Fibroblast of mammary gland (primary cell): ENCODE measurements around the gene PSMD12.
"Not testable (repeated sequence)": the region's sequence is repeated elsewhere in the genome, so short reads cannot be mapped to it uniquely, and the experiment has no call there.

ENCODE experiments used
- DNase-seq: peaks from one replicate; pipeline ENCODE4 v3.0.0-alpha.2; 2010; ENCODE audit warnings: low read depth
- H3K4me3 ChIP-seq: 2 replicates; pipeline ENCODE4 v1.5.1; 2011; ENCODE audit warnings: low read depth, mild to moderate bottlenecking, low read length, moderate library complexity; ENCODE audit not compliant: control insufficient read depth
- CTCF ChIP-seq: conservative IDR thresholded peaks from 2 replicates; pipeline ENCODE4 v1.5.1; 2011; ENCODE audit warnings: low read depth, low read length, inconsistent platforms; ENCODE audit not compliant: control insufficient read depth, insufficient read depth

The PSMD12 gene

DNA sequence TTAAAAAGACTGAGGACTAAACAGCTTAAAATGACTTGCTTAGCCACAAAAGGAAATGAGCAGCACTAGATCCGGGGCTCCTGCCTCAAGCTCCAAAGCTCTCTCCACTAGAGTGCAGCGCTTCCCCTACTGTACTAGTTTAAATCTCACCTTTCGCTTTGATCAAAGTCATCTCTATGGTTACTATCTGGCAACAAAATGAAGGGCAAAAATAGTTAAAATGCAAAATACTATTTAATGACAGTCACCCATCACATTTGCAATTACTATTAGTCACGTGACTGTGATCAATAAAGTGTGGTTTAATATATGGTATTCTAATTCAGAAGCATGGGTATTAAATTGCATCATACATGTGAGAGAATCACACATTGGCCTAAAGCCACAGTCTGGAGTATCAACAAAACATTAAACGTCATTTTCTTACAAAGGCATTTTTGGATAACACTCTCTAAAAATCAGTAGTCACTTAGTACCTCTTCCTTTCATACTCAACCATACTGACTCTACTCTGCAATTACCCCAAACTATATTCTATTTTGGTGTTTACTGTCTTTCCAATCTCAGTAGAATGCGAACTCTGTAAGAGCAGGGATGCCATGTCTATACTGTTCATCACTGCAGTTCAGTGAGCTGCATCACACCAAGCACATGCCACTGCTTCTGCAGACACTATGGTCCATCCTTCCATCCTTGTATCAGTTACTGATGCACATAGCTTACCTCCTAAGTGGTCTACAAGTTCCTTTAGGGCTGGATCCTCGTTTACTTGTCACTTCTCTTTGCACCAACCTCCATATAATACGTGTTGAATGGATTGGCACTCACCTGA, 6.2 kb downstream of the PSMD12 start:
- peak; percentile 47 for TF ChIP-seq CTCF
- DNase-seq: peak; percentile 54
- H3K4me3 ChIP-seq: no peak overlapping the region

DNA sequence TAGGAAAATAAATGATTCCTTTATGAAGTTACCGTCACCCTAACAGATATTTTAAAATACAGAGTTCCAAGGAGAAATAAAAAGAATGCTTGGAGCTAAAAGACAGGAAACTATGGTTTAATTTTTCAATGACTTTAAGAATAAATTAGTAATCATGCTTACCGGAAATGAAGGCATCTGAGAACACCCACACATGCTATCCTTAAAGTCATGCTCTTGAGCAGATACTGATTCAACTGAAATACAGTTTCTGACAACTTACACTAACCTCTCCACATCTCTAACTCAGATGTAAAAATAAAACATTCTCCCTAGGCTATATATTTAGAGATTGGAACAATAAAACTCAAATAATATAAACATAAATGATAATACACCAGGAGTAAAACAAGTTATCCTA, 7.8 kb downstream of the PSMD12 start:
- no peak for DNase-seq
- H3K4me3 ChIP-seq: no peak overlapping the region
- no peak for TF ChIP-seq CTCF

- no peak for TF ChIP-seq CTCF
- no peak overlapping the region for H3K4me3 ChIP-seq
- no peak for DNase-seq
Observed at GRCh38 chr17:67353929-67354574, 12.3 kb downstream of the PSMD12 start.

GRCh38 chr17:67353161-67353560, 13.2 kb downstream of the PSMD12 start:
- no peak for DNase-seq
- H3K4me3 ChIP-seq: no peak overlapping the region
- TF ChIP-seq CTCF: no peak

- H3K4me3 ChIP-seq: no peak overlapping the region
- no peak for DNase-seq
- no peak for TF ChIP-seq CTCF
Observed at GRCh38 chr17:67349420-67349819, 17.0 kb downstream of the PSMD12 start.

- no peak for TF ChIP-seq CTCF
- DNase-seq: no peak
- no peak overlapping the region for H3K4me3 ChIP-seq
Observed at GRCh38 chr17:67347826-67348225, 18.6 kb downstream of the PSMD12 start.

GRCh38 chr17:67343237-67343636, 23.1 kb downstream of the PSMD12 start:
- no peak overlapping the region for H3K4me3 ChIP-seq
- DNase-seq: no peak
- no peak for TF ChIP-seq CTCF

GRCh38 chr17:67338353-67338752, 28.0 kb downstream of the PSMD12 start:
- DNase-seq, H3K4me3 ChIP-seq: not testable (repeated sequence)
